NCI-H510A (cell line): ENCODE measurements around the gene MAP10.

Source experiments
- DNase-seq: peaks from one replicate; lab custom pipeline; 2025; lab: John Stamatoyannopoulos, UW

Gene MAP10

DNA sequence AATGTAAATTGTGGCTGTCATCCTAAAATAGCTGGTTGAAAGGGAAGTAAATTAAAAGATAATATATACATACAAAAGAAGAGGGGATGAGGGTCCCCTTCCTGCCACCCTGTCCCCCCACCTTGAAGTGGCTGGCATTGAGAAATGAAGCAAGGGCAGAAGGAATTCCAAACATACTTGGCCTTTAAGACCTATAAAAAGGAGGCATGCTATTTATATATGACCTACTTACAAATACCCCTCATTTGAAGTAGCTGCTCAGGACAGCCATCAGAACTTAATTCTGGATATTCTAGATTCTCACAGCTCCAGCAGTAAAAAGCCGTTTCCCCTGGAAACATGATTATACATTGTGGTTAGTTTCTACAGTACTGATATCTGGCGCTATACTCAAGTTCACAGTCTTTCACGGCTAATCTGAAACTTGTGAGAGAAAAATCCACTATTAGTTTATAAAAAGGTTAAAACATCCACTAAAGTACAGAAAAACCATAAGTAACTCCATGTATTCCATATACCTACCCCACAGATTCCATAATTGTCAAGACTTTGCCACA, 9.6 kb upstream of the MAP10 start:
- DNase-seq: no peak

DNA sequence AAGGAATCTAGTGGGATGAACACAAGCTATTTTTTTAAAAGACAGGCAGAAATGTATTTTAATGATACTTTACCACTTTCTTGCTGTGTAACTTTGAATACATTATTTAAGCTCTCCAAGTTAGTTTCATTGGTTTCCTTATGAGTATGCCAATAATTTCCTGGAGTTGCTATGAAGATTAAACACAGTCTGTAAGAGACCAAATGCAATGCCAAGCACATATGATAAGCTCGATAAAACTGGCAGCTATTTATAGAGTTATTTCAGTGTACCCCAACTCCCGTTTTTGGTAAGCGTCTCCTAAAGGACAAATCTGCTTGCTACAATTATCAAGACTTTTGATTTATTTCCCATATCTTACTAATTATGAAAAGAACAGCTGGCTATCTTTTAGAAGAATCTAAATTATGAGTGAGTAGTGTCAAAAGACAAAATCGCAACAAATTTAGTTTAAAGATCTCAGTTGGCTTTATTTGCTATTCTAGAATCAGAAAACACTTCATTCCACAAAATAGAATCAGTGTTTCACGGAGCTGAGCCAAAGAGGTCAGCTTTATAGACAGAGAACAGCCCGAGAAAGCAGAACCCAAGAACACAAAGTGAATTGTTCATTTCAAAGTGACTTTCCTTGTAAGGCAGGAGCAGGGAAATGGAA, 7.2 kb upstream of the MAP10 start:
- no peak for DNase-seq

DNA sequence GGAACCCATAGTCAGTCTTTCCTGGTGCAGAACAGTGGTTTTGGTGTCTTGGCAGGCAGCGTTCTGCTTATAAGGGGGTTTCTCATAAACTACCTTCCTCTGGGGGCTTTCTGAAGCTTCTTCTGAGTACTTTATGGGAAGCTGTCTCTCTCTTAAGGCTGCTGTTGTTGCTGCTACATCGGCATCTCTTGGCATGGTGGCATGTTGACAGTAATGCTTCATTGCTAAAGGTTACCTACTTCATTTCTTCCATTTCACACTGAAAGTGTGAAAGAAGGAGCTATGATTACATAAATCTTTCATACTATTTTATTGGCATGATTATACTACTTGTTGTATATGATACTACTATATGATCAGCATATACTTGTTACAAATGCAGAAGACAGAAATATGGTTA, 6.3 kb upstream of the MAP10 start:
- no peak for DNase-seq

DNA sequence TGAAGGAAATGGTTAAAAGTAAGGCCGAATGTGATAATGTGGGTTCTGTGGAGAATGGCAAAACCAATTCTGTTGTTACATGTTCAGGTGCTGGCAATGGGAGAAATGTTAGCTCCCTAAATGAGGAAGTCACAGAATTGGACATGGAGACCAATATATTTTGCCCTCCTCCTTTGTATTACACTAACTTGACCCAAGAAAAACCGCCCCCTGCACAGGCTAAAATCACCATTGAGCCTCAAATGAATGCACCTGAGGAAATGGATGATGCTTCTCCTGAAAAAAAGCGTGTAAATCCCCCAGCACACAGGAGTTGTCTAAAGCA, 932 bp downstream of the MAP10 start:
- DNase-seq: no peak

DNA sequence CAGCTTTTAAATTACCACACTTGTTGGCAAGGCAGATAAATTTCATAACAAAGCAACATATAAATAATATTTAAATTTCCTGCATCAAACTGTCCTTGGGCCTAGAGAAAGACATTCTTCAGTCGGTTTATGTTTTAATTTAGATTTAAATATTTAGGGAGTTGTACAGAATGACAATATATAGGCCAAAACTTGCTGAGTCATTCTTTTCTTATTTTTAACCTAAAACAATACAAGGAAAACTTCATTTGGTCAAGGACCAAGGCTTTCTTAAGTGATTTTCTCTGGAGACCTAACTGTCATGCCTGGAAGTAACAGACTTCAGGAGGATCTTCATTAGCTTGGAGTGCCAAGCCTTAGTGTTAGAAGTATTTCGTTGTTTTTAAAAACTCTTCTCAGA, 5.6 kb downstream of the MAP10 start:
- no peak for DNase-seq

DNA sequence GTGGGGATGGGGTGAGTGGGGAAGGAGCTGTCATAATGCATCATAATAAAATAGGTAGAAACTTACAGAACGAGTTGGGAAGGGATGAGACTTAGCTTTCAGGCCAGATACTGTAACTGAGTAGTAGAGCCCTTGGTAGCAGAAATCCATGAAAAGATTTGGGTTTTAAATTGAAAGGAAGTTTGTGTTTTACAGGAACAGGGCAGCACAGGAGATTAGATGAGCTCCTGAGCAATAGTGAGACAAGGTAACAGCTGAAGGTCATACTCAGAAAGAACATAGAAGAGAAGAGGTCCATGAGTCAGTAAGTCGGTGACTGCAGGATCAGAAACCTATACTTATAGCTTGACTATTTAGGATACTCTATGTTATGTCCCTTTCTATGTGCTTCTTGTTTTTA, 7.3 kb downstream of the MAP10 start:
- DNase-seq: no peak

DNA sequence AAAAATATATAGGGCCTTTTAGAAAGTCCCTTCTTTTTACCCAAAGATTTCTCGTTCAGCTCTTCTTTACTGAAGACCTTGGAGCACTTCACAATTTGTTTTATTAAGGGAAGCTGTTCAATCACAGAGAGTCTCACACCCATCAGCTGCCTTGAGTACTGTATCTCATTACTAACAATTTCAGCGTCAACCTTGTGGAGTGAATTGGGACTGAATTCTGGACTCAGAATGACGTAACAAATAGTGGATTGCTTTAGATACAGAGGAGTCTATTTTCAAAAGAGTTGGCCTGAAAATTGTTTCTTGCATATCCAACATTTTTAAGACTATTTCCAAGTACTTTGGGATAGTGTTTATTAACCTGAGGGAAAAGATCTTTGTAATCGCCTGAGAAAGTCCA, 7.9 kb downstream of the MAP10 start:
- DNase-seq: no peak

DNA sequence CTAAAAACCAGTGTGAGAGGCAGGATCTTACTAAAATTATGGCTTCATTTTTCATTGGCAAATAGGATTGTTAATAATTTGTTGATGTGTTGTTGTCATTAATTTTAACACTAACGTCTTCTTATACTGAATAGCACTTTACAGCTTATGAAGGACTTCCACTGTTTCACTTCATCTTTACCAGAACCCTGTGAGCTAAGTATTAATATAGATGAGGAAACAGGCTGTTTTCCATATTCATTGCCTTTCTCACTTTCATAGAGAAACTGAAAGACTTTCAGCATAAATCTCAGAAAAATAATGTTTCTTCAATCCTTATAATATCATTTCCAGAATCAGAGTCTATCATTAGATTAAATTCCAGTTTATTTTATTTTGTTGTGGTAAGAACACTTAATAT, 8.5 kb downstream of the MAP10 start:
- DNase-seq: no peak

DNA sequence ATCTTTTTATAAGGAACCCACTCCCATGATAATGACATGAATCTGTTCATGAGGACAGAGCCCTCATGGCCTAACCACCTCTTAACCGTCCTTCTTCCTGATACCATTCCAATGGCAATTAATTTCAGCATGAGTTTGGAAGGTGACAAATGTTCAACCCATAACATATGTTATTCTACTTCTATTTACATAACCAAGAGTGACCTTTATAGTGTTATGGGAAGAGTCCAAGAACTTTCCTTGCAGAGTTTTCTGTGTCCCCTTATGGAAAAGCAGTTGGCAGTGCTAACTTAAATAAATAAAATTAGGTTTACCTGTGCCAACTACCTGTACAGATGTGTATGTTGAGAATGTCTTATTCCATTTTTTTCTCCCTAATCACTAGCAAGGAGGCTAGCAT, 11.1 kb downstream of the MAP10 start:
- no peak for DNase-seq

DNA sequence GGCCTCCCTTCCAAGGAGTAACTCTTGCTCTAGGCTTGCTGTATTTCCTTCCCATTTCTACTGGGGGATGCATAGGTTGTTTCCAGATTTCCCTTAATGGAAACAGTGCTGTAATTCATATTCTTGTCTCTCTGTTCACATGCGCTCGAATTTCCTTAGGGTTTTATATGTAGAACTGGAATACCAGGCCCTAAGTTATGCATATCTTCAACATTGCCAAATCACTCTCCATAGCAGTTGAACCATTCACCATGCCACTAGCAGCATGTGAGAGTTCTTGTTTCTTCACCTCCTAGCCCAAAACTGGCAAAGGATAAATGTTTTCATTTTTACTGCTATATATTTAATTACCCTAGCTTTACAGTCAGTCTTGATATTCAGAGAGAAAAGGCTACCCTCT, 12.8 kb downstream of the MAP10 start:
- DNase-seq: no peak

DNA sequence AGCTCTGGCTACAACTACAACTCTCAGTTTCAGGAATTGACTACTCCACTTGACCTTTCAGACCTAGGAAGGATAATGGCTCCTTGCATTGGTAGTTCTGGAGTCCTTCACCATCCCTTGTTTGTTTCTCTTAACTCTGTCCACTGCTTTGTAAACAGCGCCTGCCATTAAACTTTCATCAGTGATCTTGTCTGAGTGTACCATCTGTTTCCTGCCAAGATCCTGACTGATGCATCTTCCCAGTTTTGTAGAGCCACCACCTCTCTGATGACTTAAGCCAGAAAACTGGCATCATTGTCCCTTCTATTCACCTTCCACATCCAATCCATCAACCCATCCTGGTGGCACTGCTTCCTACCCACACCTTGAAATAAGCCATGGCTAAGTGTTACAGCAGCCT, 15.2 kb downstream of the MAP10 start:
- DNase-seq: no peak

DNA sequence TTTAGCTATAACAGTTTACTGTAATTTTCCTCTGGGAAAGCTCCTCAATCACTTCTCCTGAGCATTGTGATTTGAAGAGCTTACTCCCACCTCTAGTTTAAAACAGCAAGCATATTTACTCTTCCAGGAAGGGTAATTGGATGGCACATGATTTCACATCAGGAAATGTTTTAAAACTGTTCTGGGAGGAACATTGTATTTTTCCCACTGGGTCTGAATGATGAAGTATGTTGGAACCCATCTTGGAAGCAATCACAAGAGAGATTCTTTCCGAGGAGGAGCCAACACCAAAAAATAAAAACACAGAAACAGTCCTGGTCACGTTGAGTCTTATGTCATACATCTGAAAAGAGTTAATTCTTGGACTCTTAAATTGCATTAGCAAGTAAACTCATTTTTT, 17.3 kb downstream of the MAP10 start:
- no peak for DNase-seq

DNA sequence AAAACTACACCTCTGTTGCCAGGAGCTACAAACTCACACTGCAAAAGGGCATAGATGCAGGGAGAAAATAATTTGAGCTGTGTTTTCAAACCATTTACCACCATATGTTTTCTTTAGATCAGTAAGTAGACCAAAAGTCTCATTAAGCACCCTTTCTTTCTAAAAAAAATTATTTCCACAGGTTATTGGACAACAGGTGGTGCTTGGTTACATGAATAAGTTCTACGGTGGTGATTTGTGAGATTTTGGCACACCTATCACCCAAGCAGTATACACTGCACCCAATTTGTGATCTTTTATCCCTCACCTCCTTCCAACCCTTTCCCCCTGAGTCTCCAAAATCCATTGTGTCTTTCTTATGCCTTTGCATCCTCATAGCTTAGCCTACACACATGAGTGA, 21.1 kb downstream of the MAP10 start:
- DNase-seq: no peak

DNA sequence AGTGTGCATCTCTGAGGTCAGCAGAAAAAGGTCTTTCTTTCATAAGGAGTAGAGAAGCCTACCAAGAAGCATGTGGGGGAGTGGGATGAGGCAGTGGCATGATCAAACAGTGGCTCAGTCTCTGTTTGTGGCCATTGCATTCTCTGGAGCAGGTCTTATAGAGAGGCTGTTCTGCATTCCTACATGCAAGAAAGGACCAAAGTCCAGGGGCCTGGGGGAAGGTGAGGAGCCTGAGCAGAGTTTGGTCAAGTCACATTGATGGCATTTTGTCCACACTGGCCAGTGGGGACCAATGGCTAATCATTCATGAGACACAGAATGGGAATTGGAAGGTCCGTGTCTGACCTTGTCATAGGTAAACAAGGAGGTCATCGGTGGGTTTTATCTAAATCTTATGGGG, 25.4 kb downstream of the MAP10 start:
- no peak for DNase-seq

DNA sequence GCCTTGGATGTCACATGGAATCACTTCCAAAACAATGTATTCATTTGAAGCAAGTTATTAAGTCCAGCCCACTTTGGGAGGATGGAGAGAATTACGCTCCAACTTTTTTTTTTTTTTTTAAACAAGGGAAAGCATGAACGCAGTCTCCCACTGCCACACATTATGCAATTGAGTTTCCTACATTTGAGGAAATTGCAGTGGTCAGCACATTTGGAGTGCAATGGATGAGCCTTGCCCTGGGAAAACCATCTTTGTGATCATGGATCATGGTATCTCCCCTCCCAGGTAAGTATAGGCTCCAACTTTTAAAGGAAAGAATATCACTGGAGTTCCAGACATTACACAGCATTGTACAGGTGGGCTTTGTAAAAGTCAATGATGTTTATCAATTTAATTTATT, 26.7 kb downstream of the MAP10 start:
- DNase-seq: no peak

DNA sequence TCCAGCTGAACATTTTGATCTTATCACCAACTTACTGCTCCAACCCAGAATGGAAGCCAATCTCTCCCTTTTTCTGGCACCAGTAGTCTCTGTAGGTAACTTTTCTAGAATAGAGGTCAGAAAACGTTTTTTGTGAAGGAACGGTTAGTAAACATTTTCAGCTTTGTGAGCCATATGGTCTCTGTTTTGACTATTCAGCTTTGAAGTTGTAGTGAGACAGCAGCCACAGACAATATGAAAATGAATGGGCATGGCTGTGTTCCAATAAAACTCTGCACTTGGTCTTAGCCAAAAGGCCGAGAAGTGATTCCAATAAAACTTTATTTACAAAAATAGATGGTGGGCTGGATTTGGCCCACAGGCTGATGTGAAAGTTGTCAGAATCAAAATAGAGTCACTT, 28.9 kb downstream of the MAP10 start:
- DNase-seq: no peak

DNA sequence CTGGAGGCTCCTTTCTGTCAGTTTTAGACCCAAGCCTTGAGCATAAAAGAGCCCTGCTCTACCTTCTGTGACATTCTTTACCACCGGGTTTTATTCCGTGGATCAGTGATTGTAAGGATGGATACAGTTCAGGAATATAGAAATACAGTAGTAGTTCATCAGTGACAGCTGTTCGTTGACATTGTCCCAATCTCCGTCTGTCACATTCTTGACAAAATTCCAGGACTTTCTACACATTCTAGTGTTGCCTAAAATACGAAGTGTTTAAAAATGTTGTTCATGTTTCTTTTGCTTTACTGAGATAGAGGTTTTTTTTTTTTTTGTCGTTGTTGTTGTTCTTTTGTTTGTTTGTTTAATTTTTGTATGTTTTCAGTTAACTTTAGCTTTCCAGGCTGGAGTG, 29.9 kb downstream of the MAP10 start:
- DNase-seq: no peak

DNA sequence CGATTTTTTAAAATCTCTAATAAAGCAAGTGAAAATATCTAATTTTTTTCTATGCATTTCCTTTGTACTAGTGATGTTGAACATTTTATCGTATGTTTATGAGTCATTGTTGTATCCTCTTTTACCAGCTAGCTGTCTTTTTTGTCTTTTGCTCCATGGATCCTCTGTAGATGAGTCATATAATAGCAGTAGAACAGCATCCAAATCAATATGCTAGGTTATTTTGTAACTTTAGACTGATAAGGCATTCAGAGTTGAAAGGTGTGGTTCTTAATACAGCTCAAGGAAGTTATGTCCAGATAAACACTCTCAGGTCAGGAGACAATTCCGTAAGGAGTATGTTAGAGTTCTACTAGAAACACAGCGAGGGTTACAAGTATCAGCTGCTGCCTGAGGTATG, 31.9 kb downstream of the MAP10 start:
- no peak for DNase-seq

DNA sequence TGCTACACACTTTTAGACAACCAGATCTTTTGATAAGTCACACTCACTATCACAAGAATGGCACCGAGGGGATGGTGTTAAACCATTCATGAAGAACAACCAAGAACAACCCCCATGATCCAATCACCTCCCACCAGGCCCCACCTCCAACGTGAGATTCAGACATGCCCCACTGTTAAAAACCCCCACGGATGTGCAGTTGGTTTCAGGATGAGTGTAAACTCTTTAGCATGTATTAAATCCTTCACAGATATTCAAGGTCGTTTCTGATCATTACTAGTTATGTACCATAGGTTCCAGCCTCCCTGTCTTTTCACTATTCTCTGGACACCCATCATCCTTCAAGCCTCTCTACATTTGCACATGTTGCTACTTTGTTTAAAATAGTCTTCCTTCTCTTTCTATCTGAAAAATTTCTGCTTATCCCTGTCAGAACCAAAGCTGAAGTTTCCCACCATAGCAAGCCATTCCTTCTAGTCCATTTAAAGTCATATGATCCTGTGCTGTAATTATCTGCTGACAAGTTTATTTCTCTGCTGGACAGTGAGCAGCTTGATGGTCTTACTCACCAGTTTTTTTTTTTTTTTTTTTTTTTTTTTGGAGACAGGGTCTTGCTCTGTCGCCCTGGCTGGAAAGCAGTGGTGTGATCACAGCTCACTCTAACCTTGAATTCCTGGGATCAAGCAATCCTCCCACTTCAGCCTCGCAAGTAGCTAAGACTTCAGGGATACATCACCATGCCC, 36.8 kb downstream of the MAP10 start:
- DNase-seq: no peak

DNA sequence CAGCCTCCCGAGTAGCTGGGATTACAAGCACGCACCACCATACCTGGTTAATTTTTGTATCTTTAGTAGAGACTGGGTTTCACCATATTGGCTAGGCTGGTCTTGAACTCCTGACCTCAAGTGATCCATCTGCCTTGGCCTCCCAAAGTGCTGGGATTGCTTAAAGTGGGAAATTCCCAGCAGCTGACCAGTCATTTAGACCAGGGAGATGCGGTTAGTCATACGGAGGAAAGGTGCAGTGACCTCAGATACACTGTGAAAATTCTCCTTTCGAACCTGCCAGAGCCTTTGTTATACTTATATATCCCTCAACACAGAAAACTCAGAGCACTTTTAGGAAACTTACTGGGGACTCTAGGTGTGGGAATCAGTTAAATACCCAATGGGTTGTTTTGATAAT, 39.6 kb downstream of the MAP10 start:
- DNase-seq: no peak

DNA sequence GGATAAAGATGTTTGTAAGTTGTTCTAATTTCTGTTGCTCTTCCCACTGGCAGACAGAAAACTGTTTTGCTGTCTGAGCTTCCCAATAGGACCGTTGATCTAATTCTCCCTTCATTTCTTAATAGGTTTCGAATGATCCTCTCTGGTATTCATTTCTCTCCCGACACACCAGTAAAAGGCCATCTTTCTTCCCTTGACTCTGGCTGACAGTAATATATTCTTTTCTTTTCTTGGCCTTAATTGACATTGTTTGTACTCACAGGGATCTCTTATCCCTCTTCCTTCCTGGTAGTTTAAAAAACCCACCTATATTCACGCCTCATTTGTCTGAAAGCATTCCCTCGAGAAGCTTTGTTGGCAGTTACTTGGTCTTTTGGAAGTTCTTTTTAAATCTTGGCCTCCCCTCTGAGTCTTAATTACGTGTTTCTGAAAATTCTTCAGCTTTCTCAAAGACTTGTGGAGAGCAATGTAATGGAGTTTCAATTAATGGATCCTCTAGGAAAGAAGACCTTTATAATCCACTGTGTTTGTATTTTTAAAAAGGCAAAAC, 40.3 kb downstream of the MAP10 start:
- no peak for DNase-seq

DNA sequence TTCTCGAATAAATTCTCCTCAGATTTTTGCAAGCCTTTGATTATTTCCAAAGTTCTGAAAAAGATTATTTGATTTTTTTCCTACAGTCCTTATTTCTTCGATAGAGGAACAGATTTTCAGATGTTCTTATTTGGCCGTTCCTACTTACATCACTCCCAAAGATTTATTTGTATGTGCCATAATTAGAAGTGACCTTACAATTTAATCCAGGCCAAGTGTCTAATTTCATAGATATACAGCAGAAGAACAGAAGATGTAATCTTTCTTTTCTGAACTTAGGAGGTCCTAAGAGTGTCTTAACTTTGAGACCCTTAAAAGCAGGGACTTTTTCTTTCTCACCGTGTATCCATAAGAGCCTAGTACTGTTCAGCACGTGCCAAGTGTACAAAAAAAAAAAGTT, 46.3 kb downstream of the MAP10 start:
- no peak for DNase-seq

DNA sequence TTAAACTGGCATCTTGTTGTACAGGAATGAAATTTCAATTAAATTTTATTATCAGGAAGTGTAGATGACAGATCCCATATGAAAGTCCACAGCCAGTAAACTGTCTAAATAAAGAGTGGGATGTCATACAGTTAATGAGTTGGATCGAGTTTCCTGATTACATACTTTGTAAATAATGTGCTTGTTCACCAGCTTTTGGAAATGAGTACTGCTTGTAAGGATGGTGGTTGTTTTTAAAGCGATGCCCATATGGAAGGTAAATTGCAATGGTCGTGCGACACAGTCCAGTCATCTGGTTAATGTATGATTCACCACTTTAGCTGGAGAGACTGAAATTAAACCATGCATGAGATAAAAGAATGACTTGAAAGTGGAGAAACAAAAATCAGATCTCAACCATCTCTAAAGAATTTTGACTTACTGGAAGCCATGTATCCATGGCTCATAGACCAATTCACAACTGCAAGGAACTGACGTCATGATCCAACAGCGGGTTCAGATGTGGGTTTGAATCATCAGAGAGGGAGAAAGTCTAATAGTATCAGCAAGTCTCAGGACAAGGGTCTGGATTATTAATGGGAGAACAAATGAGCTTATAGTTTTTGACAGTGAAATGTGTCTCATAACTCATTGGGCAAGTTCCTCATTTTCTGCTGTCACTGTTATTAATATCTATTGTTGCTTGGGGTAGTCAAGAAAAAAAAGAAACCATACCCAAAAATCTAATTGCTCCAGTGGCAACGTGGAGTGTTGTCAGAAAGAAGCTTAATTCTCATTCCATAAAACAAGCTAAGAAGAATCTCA, 49.0 kb downstream of the MAP10 start:
- DNase-seq: no peak
